HG03565 (cell line): Measurements from ENCODE around the gene DLST.

ENCODE experiments used
- ATAC-seq: cut with Tn5 transposase; IDR thresholded peaks from one replicate; pipeline ENCODE4 v1.9.1; 2021; ENCODE audit warnings: mild to moderate bottlenecking, moderate library complexity; ENCODE audit not compliant: unreplicated experiment

DLST gene

DNA sequence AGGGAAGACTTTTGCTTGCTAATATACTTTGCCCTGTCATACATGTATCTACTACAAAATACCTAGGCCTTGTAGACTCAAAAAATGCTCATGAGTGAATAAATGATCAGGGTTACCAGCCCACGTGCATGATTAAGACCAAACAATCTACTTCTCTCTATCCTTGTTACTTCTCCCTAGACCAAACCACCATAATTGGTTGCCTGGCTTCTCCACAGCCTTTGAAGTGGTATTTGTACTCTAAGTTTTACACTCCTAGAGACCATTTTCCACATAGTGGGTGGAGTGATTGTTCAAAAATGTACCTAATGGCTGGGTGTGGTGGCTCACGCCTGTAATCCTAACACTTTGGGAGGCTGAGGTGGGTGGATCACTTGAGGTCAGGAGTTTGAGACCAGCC, 55.5 kb downstream of the DLST start:
- no peak for ATAC-seq

DNA sequence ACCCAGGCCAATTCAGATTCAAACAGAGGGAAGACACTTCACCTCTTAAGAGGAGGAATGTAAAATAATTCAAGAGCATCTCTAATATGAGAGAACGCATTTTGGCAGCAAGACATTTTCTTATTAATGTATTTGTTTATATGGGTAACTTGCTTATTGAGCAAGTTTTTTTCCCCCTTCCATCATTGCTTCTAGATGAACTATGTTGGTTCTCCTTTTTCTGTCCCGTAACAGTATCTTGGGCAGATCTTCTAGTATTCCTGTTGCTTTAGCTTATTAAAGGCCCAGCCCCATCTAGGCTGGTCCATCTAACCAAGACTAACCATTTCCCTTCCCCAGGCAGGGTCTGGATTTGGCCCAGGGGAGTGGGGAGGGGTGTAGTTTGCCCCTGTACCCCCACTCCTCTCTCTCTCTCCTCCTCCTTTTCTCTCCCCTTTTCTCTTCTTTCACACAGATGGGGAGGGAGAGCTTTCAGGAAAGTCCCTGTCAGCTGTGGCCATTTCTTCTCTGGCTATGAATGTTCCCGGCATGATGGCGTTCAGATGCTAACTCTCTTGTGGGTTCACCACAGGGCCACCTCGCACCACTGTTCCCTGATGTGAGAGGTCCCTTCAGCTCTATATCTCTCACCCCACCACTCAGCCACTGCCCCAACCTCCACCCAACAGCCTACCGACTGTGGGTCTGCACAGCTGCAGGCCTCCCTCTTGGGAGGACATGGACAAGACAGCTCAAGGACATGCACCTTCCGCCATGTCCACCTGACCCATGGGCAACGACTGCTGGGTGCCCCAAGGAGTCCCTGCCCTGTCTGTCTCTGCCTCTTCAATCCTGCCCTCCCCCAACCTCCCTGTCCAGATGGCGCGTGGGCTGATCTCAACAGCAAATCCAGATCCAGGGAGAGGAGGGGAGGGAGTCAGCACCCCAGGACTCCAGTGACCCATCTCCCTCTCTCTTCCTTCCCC, 57.1 kb downstream of the DLST start:
- ATAC-seq = no peak

DNA sequence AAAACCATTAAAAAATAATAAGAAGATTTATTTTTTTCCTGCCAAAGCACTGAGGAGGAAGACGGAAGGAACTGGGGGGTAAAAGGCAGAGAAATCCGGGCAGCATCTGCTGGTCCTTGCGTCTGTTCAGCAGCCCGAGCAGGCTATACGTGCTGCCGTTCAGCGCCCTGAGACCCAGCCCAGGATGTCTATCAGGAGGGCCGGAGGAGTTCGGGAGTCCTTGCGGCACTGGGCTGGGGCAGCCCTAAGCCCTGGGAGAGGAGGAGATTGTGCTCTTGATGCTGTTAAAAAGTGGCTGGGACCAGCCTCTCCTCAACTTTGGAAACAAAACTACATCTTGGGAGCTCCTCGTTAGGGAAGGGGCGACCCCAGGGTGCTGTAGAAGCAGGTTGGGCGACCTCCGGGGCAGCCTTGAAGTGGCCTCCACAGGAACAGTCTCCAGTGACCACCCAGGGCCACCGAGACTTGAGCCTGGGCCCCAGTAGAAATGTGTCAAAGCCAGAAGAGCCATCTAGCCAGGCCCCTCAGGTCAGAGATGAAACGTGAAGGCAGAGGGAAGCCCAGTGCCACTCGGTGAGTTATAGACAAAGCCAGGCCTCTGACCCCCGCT, 59.3 kb downstream of the DLST start:
- no peak for ATAC-seq

DNA sequence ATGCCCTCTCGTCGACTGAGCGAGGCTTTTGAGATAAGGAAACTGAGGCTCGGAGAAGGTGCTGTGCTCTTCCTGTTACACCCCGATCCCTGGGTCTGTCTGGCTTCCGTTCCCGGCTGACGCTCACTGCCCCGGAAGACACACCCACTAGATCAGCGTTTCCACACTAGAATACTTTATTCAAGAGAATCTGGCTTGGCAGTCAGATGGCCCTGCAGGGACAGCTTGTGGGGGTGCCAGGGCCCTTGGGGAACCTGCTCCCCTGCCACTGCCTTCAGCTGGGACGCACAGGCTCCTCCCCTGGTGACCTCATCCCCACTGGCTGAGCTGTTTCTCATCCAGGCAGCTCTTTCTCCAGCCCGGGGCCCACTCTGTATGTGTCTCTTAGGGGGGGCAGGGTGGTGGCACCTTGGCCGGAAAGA, 60.0 kb downstream of the DLST start:
- no peak for ATAC-seq

DNA sequence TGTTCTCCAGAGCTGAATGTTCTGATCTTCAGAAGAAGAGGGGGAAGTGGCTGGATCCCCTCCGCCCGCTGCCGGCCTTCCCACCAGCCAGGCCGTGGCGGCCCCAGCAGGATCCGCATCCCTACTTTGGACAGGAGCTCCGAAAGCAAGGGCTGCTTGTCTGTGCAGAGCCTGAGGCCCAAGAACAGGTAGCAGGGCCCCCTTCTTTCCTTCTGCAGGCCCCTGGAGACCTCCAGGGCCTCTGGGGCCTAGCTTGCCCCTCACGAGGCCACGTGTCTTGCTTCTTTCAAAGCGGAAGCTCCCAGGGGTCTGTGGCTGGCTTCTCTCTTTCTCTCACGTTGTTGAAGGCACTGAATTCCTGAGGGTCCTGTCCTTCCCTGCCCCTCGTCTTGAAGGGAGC, 60.5 kb downstream of the DLST start:
- ATAC-seq = no peak

DNA sequence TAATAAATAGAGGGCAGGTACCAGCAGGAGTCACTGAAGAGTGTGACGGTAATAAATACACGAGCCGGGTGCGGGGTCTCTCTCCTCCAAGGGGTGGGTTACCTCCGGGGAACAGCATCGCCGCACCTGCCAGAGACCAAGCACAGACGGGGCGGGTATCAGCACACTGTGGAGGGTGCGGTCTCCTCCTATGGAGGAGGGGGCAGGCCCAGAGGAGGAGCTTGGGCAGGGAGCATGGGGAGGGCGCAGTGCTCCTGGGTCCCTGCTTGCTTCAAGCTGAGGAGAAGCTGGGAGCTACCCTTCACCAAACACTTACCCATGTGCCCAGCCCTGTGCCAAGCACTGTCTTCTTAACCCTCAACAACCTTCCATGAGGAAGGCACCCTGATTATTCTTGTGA, 60.9 kb downstream of the DLST start:
- no peak for ATAC-seq

DNA sequence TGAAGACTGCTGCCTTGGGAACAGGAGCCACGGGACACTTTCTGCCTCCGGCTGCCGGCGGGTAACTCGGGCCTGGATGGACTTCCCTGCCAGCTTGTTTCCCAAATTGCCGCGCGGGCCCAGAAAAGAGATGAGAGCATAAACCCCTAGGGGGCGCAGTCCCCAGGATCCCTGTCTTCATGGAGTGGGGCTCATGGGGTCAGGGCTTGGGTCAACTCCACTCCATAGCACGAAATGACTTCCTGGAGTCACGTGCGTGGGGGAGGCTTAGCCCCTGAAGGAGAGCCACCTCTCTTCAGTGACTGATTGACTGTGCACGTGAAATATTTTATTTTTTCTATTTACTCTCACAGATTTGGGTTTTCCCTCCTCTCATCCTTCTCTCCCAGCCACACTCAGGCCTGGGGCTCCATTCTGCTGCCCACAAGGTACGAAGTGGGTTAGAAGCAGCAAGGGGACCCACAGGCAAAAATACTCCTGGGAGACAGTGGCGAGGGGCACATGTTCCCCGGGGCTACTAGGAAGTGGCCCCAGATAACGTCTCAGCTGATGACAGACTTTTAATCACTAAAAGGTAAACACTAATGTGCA, 63.6 kb downstream of the DLST start:
- ATAC-seq = no peak

DNA sequence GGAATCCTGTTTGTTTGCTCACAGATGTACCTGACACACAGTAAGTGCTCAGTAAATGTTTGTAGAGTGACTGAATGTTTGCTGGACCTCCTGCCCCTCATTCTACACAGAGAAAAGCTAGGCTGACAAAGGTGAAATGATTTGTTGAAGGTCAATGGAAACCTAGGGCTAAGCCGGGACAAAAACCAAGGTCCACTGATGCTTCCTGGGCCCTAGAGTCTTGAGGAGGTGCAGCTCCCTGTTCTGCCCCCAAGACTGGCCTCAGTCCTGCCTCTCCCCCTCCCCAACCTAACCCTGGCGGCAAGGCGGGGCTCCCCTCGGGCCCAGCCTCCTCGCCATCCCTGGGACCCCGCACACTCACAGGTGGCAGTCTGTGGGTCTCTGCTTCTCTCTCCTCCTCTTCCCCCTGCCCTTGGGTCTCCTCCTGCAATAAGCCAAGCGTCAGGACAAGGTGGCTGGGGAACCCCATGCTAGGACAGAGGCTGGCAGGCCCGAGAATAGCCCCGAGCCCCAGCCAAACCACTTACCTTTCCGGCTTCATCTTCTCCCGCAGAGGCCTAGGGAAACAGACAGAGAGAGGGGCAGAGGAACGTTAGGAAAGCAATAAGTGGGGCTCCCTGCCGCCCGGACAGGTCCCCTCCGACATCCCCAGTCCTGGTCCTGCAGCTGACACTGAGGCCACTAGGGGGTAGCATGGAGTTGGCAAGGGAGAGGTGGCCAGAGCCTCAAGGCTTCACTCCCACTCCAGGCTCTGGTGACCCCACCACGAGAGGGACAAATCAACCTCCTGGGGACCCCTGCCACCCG, 64.3 kb downstream of the DLST start:
- no peak for ATAC-seq

DNA sequence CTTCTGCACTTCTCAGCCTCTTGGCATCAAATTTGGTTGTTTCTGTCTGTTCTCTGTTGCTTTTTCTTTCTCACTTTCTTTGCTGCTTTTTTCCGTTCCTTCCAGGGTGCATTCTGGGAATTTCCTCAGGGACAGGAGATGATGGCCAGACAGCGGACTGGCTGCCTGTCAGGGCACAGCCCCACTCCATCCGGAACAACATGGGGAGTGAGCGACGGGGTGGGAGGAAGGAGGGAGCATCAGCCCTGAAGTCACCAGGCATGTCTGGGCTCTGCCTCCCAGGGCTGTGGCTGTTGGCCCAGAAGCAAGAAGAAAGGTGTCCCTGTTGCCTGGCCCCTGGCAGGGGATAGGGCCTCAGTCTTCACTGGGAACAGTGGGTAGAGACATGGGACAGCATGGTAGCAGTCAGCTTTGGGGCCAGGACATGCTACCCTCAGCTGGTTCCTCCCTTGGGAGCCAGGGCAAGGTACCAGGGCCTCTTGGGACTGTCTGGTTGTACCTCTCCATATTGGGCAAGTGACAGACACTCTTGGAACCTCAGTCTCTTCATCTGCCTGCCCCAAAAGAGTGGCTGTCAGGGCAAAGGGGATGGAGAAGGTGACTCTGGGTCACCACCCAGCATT, 65.1 kb downstream of the DLST start:
- no peak for ATAC-seq

DNA sequence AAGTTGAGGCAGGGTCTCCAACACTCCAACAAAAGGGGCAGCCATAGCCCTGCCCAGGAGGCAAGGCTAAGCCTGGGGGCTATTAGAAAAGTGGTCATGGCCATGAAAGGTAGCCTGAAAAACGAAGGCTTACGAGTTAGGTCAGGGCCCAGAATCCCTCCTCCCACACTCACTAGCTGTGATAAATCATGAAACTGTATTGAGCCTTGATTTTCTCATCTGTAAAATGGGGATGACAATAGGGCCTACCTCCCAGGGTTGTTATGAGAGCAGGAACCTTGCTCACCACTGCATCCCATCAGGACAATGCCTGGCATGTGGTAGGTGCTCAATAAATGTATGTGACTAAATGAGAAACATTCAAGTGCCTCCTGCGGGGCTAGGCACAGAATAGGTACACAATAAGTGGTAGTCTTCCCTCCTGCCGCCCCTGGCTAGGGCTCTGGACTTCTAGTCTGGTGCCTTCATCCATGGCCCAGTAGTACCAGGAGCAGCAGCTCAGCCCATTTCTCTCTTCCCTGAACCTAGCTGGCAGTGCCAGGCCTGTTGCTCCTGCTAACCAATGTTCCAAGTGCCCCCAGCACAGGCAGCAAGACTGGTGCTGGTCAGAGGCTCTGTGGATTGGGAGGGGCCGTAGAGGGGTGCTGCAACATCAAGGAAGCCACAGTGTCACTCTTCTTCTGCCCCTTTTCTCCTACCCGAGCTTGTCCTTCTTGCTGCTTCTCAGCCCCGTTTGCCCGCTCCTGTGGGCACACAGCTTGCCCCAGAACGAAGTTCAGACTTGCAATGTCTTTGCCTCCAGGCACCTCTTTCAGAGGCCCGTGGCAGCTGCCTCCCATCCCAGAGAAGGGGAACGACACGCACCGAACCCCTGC, 65.9 kb downstream of the DLST start:
- ATAC-seq = no peak

DNA sequence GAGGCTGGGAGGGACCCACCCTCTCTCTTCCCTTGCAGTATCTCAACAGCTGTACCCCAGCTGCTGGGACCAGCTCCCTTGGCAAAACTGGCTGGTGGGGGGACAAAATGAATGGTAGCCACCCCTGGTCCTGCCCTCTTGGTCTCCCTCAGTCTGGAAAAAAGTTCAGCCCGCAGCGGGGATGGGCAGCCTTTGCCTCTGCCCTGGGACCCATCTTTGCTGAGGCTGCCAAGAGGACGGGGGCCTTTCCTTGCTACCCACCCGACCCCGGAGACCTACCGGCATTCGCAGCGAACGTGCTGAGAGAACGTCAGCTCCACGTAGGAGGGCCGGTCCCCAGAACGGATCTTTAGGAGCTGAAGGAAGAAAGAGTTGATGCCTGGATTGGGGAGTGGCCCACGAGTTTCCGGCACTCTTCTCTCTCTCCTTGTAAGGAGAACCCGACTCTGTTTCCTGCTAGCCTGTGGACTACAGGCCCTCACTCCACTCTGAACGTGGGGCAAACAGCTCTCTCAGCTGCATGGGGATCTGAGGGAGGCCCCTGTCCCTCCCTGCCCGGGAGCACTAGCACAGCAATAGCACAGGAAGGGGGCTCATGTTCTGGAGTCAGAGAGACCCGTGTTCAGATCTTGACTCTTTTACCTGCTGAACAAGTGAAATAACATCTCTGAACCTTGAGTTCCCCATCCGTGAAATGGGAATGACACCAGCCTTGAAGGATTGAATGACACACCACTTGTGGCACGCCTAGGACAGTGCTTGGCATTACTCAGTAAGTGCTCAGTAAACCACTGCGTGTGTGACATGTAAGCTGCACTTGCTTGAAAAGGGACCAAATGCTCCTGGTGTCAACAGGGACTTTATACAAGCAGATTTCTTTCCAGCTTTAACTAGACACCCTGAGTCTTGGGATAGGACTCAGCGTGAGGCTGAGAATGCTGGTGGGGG, 66.8 kb downstream of the DLST start:
- ATAC-seq = no peak

DNA sequence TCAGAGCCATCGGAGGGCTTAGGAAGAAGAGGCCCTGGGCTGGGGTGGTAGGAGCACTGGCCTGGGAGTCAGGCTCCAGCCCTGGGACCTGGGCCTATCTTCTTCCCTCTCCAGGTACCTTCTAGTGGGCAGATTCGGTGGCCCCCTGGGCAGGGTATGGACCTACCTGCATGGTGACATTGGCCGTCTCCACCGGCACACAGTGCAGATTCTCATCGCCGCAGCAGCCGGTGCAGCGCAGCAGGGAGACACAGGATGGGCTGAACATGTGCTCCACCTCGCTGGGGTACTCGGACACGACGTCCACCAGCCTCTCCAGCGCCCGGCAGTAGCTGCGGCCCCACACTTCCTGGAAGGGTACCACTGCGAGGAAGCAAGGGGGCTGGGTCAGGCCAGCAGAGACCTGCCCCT, 67.5 kb downstream of the DLST start:
- ATAC-seq = no peak

DNA sequence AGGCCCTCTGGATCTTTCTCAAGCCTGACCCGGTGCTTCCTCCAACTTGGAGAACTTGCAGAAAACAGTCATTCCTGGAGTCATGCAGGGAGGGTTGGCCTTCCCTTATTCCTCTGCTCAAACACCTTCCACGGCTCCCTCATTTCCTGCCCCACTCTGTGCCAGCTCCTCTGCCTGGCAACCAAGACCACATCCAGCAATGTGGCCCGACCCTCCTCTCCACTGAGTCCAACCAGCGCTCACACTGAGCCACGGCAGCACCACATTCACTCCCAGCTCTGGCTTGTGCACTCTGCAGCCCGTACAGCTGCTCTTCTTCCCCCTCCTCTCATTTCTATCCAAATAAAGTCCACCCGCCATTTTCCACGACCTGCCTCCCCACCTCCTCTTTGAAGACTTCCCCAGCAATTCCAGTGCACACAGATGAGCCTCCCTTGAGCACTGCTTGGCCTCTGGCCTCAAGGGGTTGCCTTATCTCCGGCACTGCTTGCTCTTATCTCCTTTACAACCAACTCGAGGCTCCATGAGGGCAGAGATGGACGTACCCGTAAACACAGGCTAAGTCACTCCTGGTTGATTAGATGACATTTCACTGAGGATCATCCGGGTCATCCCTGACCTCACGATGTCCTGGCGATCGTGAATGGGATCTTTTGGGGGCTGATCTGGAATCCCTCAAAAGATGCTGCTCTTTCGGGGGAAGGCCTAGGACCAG, 68.3 kb downstream of the DLST start:
- no peak for ATAC-seq

DNA sequence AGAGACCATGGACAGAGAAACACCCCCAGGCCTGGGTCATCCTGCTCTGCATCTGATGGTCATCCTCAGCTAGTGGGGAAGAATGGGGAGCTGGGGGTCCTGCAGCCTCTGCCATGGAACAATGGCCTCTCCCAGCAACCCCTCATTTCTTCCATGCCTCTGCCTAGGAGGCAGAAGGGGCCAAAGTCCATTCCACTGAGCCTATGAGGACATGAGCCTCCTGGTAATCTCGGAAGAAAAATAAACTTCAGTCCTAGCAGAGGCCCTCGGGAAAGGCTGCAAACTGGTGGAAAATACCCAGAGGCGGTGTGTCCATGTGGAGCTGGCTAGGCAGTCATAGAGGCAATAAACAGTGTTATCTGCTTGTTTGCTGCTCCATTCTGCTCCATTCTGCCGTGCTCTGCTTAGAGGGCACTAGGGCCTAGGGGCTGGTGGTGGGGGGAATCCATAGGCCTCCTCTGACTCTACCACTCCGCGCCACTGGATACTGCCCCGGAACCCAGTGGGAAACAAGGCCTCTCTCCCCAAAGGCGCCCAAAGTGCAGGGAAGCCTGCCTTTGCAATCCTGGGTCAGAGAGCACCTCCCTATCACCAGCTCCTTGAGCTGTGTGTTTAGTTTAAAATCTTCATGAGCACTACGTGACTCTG, 69.2 kb downstream of the DLST start:
- ATAC-seq = no peak

DNA sequence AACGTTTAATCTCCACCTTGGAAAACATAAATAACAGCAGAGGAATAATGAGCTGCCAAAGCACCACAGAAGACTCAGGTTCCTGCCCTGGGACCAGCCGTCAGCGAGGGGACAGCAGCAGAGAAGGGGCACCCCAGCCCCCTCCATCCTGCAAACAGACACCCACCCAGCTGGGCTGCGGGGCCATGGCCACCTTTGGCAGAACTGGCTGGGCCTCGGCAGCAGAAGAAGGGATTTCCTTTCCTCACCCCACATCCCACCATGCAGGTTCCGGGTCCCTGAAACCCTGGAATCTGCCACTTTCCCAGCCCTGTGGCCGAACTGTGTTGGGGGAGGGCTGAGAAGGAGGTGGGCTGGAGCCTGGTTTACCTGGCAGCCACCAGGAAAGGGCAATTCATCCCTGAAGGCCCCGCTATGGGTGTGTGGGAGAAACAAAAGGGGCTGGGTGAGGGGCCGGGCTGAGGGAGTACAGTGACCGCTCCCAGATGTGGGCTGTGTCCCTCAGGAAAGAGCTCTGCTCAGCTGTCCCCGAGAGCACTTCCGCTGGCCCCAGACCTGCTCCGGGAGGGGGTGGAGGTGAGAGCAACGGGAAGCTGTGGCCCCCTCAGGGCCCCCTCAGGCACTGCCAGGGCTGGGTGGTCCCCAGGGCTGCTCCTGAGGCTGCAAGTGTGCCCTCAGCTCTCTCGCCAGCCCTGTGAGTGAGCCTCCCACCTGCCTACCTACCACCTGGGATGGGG, 69.9 kb downstream of the DLST start:
- ATAC-seq = no peak

DNA sequence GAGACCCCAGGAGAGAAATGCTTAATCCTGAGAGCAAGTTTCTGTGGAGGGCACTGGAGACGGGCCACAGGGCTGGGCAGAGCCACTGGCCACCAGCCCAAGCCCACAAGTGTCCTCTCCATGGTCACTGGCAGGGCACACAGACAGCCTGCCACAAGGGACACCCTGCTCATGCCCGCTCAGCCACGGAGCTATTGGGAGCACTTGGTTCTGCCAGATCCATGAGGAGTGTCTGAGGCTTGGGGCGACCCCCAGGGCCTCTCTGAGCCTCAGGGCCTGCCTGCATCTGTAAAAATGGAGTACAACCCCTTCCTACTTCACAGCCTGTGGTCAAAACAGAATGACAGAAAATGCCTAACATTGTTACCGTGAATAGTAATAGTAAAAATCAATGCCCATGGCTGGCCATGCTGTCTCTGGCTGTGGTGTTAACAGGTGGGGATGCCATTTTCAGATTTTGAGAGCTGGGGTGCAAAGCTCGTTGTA, 70.5 kb downstream of the DLST start:
- ATAC-seq = no peak
